ENCODE data around the gene GPR101.
"Not testable (repeated sequence)": the region's sequence is repeated elsewhere in the genome, so short reads cannot be mapped to it uniquely, and the experiment has no call there.

The GPR101 gene

GRCh38 chrX:137028699-137029098 lies 5.1 kb downstream of the GPR101 start:
- DNase-seq (ENCODE audit: low read depth in 2 of 2, low spot score in 1 of 2), result no peak

GRCh38 chrX:137025930-137026329 lies 7.9 kb downstream of the GPR101 start:
- DNase-seq (ENCODE audit: low read depth in 2 of 2, low spot score in 1 of 2), result no peak

- DNase-seq (ENCODE audit: low read depth in 2 of 2, low spot score in 1 of 2), result not testable (repeated sequence)
Observed at GRCh38 chrX:137000236-137000635, 33.6 kb downstream of the GPR101 start.

- no peak for DNase-seq (ENCODE audit: low read depth in 2 of 2, low spot score in 1 of 2)
Observed at GRCh38 chrX:136999024-136999423, 34.8 kb downstream of the GPR101 start.
